ENCODE results near the gene ZNF438.
"Not testable (repeated sequence)": the region's sequence is repeated elsewhere in the genome, so short reads cannot be mapped to it uniquely, and the experiment has no call there.

The ZNF438 gene

GRCh38 chr10:30967650-30968410 lies 63.8 kb downstream of the ZNF438 start:
- Histone ChIP-seq H3K27ac (peak overlapping the region; percentile 35), H3K9me3 (no peaks in the 10 kb centered on the region), H3K4me3 (ENCODE audit: low read depth in 1 of 2, low read length in 1 of 2) (no peak overlapping the region), H3K27me3 (no peaks in the 10 kb centered on the region), H3K4me1 (ENCODE audit: control insufficient read depth in 1 of 2, insufficient read depth in 1 of 2, low read depth in 1 of 2, low read length in 1 of 2) (peaks cover 26 to 37% of the 10 kb centered on the region in 2 experiments), H3K36me3 (no peaks in the 10 kb centered on the region)
- TF ChIP-seq CTCF (IDR thresholded peaks at IDR 0.05): no peak

GRCh38 chr10:30963992-30964930 lies 67.4 kb downstream of the ZNF438 start:
- H3K9me3 ChIP-seq: no peaks in the 10 kb centered on the region
- peak overlapping the region; percentile 78 for H3K27ac ChIP-seq
- no peaks in the 10 kb centered on the region for H3K27me3 ChIP-seq
- no peak for TF ChIP-seq CTCF (IDR thresholded peaks at IDR 0.05)
- no peaks in the 10 kb centered on the region for H3K36me3 ChIP-seq
- peaks cover 26 to 37% of the 10 kb centered on the region in 2 experiments for H3K4me1 ChIP-seq (ENCODE audit: control insufficient read depth in 1 of 2, insufficient read depth in 1 of 2, low read depth in 1 of 2, low read length in 1 of 2)
- no peak overlapping the region for H3K4me3 ChIP-seq (ENCODE audit: low read depth in 1 of 2, low read length in 1 of 2)

- peaks cover 17 to 31% of the 10 kb centered on the region in 2 experiments for H3K4me1 ChIP-seq (ENCODE audit: control insufficient read depth in 1 of 2, insufficient read depth in 1 of 2, low read depth in 1 of 2, low read length in 1 of 2)
- H3K4me3 ChIP-seq (ENCODE audit: low read depth in 1 of 2, low read length in 1 of 2): no peak overlapping the region
- no peak for TF ChIP-seq CTCF (IDR thresholded peaks at IDR 0.05)
- no peaks in the 10 kb centered on the region for H3K9me3 ChIP-seq
- peak overlapping the region; percentile 54 for H3K27ac ChIP-seq
- H3K36me3 ChIP-seq: no peaks in the 10 kb centered on the region
- no peaks in the 10 kb centered on the region for H3K27me3 ChIP-seq
These were observed 69.1 kb downstream of the ZNF438 start for GRCh38 chr10:30962522-30962921.

- H3K9me3 ChIP-seq: no peaks in the 10 kb centered on the region
- no peaks in the 10 kb centered on the region for H3K27me3 ChIP-seq
- no peak for TF ChIP-seq CTCF (IDR thresholded peaks at IDR 0.05)
- H3K4me1 ChIP-seq (ENCODE audit: control insufficient read depth in 1 of 2, insufficient read depth in 1 of 2, low read depth in 1 of 2, low read length in 1 of 2): peaks cover 14 to 18% of the 10 kb centered on the region in 2 experiments
- no peak overlapping the region for H3K4me3 ChIP-seq (ENCODE audit: low read depth in 1 of 2, low read length in 1 of 2)
- H3K36me3 ChIP-seq: no peaks in the 10 kb centered on the region
- H3K27ac ChIP-seq: no peak overlapping the region
These were observed 71.8 kb downstream of the ZNF438 start for GRCh38 chr10:30959836-30960210.

GRCh38 chr10:30949218-30949617 lies 82.4 kb downstream of the ZNF438 start:
- H3K4me3 ChIP-seq (ENCODE audit: low read depth in 1 of 2, low read length in 1 of 2); H3K27me3 ChIP-seq; H3K4me1 ChIP-seq (ENCODE audit: control insufficient read depth in 1 of 2, insufficient read depth in 1 of 2, low read depth in 1 of 2, low read length in 1 of 2); H3K27ac ChIP-seq; H3K36me3 ChIP-seq; H3K9me3 ChIP-seq: not testable (repeated sequence)

GRCh38 chr10:30944005-30944404 lies 87.7 kb downstream of the ZNF438 start:
- Histone ChIP-seq H3K9me3 (no peaks in the 10 kb centered on the region), H3K4me1 (ENCODE audit: control insufficient read depth in 1 of 2, insufficient read depth in 1 of 2, low read depth in 1 of 2, low read length in 1 of 2) (no peaks in the 10 kb centered on the region), H3K4me3 (ENCODE audit: low read depth in 1 of 2, low read length in 1 of 2) (no peak overlapping the region), H3K27ac (peak overlapping the region; percentile 36), H3K27me3 (no peaks in the 10 kb centered on the region), H3K36me3 (no peaks in the 10 kb centered on the region)
- no peak for TF ChIP-seq CTCF (IDR thresholded peaks at IDR 0.05)

Measured in neutrophil (primary cell).